Measurements from ENCODE around the gene ACAP1.

- TF ChIP-seq GATA2 (IDR thresholded peaks at IDR 0.05; ENCODE audit: low read depth, low read length), result no peak
- no peak for TF ChIP-seq GATA3 (IDR thresholded peaks at IDR 0.05; ENCODE audit: low read depth, low read length)
Measured at GRCh38 chr17:7313088-7313889, 23.0 kb upstream of the ACAP1 start.

Data from SH-SY5Y (cell line).